DMS53 treated with DMSO at 0.1 percent for 48 hours (cell line): ENCODE results near the gene COX7A2L.
"Not testable (repeated sequence)": the region's sequence is repeated elsewhere in the genome, so short reads cannot be mapped to it uniquely, and the experiment has no call there.

Experiments used
- DNase-seq: peaks from one replicate; lab custom pipeline; 2025; ENCODE audit not compliant: unreplicated experiment; lab: John Stamatoyannopoulos, UW

The COX7A2L gene

GRCh38 chr2:42360890-42361727 is at the start of gene COX7A2L:
TSS of gene COX7A2L (minus strand) at chr2:42361217. CDS start at chr2:42361161, 56 bp downstream.
- peak; percentile 89 for DNase-seq

- no peak for DNase-seq
These were observed 47.0 kb upstream of the COX7A2L start for GRCh38 chr2:42408009-42408408.

GRCh38 chr2:42407476-42407875 is 46.5 kb upstream of the COX7A2L start:
- DNase-seq, result no peak

GRCh38 chr2:42404676-42405075 is 43.7 kb upstream of the COX7A2L start:
- DNase-seq, result no peak

- no peak for DNase-seq
These were observed 40.8 kb upstream of the COX7A2L start for GRCh38 chr2:42401773-42402172.

- DNase-seq, result not testable (repeated sequence)
These were observed 37.0 kb upstream of the COX7A2L start for GRCh38 chr2:42398052-42398451.

- not testable (repeated sequence) for DNase-seq
These were observed 32.3 kb upstream of the COX7A2L start for GRCh38 chr2:42393320-42393719.

- DNase-seq, result no peak
These were observed 31.2 kb upstream of the COX7A2L start for GRCh38 chr2:42392191-42392590.

- DNase-seq, result no peak
These were observed 29.5 kb upstream of the COX7A2L start for GRCh38 chr2:42390401-42390969.

- DNase-seq, result no peak
These were observed 25.7 kb upstream of the COX7A2L start for GRCh38 chr2:42386682-42387081.

- DNase-seq, result no peak
These were observed 24.2 kb upstream of the COX7A2L start for GRCh38 chr2:42385225-42385624.

- no peak for DNase-seq
These were observed 23.0 kb upstream of the COX7A2L start for GRCh38 chr2:42383855-42384530.

GRCh38 chr2:42382144-42382543 is 21.1 kb upstream of the COX7A2L start:
- DNase-seq, result no peak

GRCh38 chr2:42380026-42380425 is 19.0 kb upstream of the COX7A2L start:
- not testable (repeated sequence) for DNase-seq

- DNase-seq, result no peak
These were observed 17.4 kb upstream of the COX7A2L start for GRCh38 chr2:42378415-42378814.

- DNase-seq, result no peak
These were observed 15.7 kb upstream of the COX7A2L start for GRCh38 chr2:42376758-42377157.

GRCh38 chr2:42372474-42373200 is 11.6 kb upstream of the COX7A2L start:
- no peak for DNase-seq

- no peak for DNase-seq
These were observed 10.8 kb upstream of the COX7A2L start for GRCh38 chr2:42371611-42372473.

GRCh38 chr2:42369532-42370229 is 8.7 kb upstream of the COX7A2L start:
- DNase-seq, result no peak
